Spleen (tissue), 11 donors: Measurements from ENCODE around the gene CDH13. TPM values are rescaled to one million over a fixed set of nuclear protein-coding genes. Genes with fewer than 3 reads are reported as not detected.

Source experiments
- DNase-seq: peaks from one replicate; pipeline ENCODE4 v3.0.0-alpha.2; 2020
- H3K27ac ChIP-seq, 8 donors: fragments of 200-600 bp; sonication (generic) in 7 of 8; 1 replicate in 4 of 8; 2 replicates in 4 of 8; pipeline versions ENCODE4 v1.5.0 to v1.8.0; 2016 to 2021; ENCODE audit warnings: inconsistent platforms in 4 of 8, mild to moderate bottlenecking in 4 of 8, moderate library complexity in 1 of 8
- H3K27me3 ChIP-seq, 7 donors: fragments of 200-600 bp; sonication (generic) in 6 of 7; replicated peaks in 1 of 7; 1 replicate in 4 of 7; 2 replicates in 3 of 7; pipeline versions ENCODE4 v1.5.0 to v1.8.0; 2016 to 2021; ENCODE audit warnings: inconsistent platforms in 3 of 7, mild to moderate bottlenecking in 1 of 7
- H3K36me3 ChIP-seq, 6 donors: fragments of 200-600 bp; sonication (generic) in 5 of 6; 1 replicate in 4 of 6; 2 replicates in 2 of 6; pipeline versions ENCODE4 v1.5.0 to v1.8.0; 2016 to 2021; ENCODE audit warnings: inconsistent platforms in 2 of 6
- H3K4me1 ChIP-seq, 6 donors: fragments of 200-600 bp; sonication (generic) in 5 of 6; 1 replicate in 3 of 6; 2 replicates in 3 of 6; pipeline versions ENCODE4 v1.5.0 to v1.8.0; 2016 to 2021; ENCODE audit warnings: inconsistent platforms in 3 of 6
- H3K4me3 ChIP-seq, 8 donors: fragments of 200-600 bp; sonication (generic) in 7 of 8; 1 replicate in 4 of 8; 2 replicates in 4 of 8; pipeline versions ENCODE4 v1.5.0 to v1.8.0; 2016 to 2021; ENCODE audit warnings: inconsistent platforms in 4 of 8, mild to moderate bottlenecking in 4 of 8, moderate library complexity in 2 of 8
- H3K9me3 ChIP-seq, 8 donors: fragments of 200-600 bp; sonication (generic) in 7 of 8; 1 replicate in 4 of 8; 2 replicates in 4 of 8; pipeline versions ENCODE4 v1.5.0 to v1.8.0; 2016 to 2021; ENCODE audit warnings: inconsistent platforms in 4 of 8
- CTCF ChIP-seq, 11 experiments: fragments of 200-600 bp in 7 of 11; fragments of 450-650 bp in 4 of 11; sonication (generic) in 4 of 11; IDR thresholded peaks in 8 of 11; conservative IDR thresholded peaks in 3 of 11; 1 replicate in 7 of 11; 2 replicates in 4 of 11; pipeline versions ENCODE4 v1.4.0 to v1.8.0; 2016 to 2021; ENCODE audit warnings: antibody characterized with exemption in 11 of 11, inconsistent platforms in 4 of 11, mild to moderate bottlenecking in 1 of 11
- POLR2A ChIP-seq, 3 donors: fragments of 450-650 bp; IDR thresholded peaks; one replicate each; pipeline ENCODE4 v1.5.1; 2017; ENCODE audit warnings: antibody characterized with exemption in 3 of 3, mild to moderate bottlenecking in 1 of 3
- POLR2AphosphoS5 ChIP-seq, 3 donors: sonication (generic); formaldehyde crosslinking; IDR thresholded peaks; one replicate each; pipeline ENCODE4 v1.5.1; 2017; ENCODE audit warnings: antibody characterized with exemption in 3 of 3
- WGBS, 5 donors: extraction: QIAGEN DNeasy Blood & Tissue Kit in 3 of 5; methylation state at CpG; one replicate each; pipeline versions ENCODE4 v1.1.5 to v1.1.7; 2013 to 2018; 5-methylcytosine and 5-hydroxymethylcytosine counted together
- intact Hi-C: fragments of 100-400 bp; cut with DNase I; formaldehyde crosslinking; loops from one replicate; pipeline ENCODE4 v1.15.0; 2023; ENCODE audit warnings: low total_unique reads
- polyA plus RNA-seq, 3 donors: library from polyadenylated mRNA; stranded (reverse); fragments of 200-250 nt; gene quantifications; one replicate each; pipeline ENCODE4 v1.2.1, GENCODE V29; 2013
- total RNA-seq, 7 donors: library from RNA; depleted of rRNA in 3 of 7; stranded (reverse); fragments of >200 nt in 3 of 7; fragmentation: NEBNext Ultra II Directional in 4 of 7; extraction: Animal tissue kit (Norgen Biotek cat#: 25700) in 4 of 7; gene quantifications; one replicate each; pipeline versions ENCODE4 v1.1.0 to v1.2.1, GENCODE V29; 2016 to 2021
- donor health status: healthy with polysubstance abuse.
- donor health status: DM: no; HTN: no; CAD: no; lungs with moderate emphysema.
- donor health status: DM: no; HTN: no; CAD: no.
- donor health status: Bipolar disorder and iron deficiency.
- donor health status: healthy.
- donor health status: DM: no; HTN: no; CAD: no.
- donor health status: DM: yes; HTN: yes; CAD: no.

CDH13 gene
- total and polyA plus RNA-seq, 10 donors = 0.13 to 4.6 (median 1.1) TPM

- no peak for DNase-seq
- H3K36me3 ChIP-seq = no peaks in the 10 kb centered on the region
- no peak for TF ChIP-seq POLR2AphosphoS5 (IDR thresholded peaks at IDR 0.05)
- no peak for TF ChIP-seq POLR2A (IDR thresholded peaks at IDR 0.05)
- no peak for TF ChIP-seq CTCF (IDR thresholded peaks at IDR 0.05 in 8 of 11, conservative IDR thresholded peaks at IDR 0.05 in 3 of 11)
- no peak overlapping the region for H3K27ac ChIP-seq
- H3K4me1 ChIP-seq = no peaks in the 10 kb centered on the region
- H3K27me3 ChIP-seq = no peaks in the 10 kb centered on the region
- intact Hi-C loops = no loop called here
- H3K4me3 ChIP-seq = no peak overlapping the region
- H3K9me3 ChIP-seq = no peaks in the 10 kb centered on the region
- 48 to 92% (median 64%) methylated on average over 3 of the region's 3 CpGs for WGBS, 5 donors
These were observed 431.6 kb downstream of the CDH13 start for GRCh38 chr16:83058376-83058775.

- no peak overlapping the region for H3K27ac ChIP-seq
- intact Hi-C loops = no loop called here
- no peak for DNase-seq
- no peaks in the 10 kb centered on the region for H3K36me3 ChIP-seq
- TF ChIP-seq CTCF (IDR thresholded peaks at IDR 0.05 in 8 of 11, conservative IDR thresholded peaks at IDR 0.05 in 3 of 11) (no peak), POLR2A (IDR thresholded peaks at IDR 0.05) (no peak), POLR2AphosphoS5 (IDR thresholded peaks at IDR 0.05) (no peak)
- H3K4me3 ChIP-seq = no peak overlapping the region
- 76 to 86% (median 81%) methylated on average over 5 of the region's 5 CpGs for WGBS, 5 donors
- H3K4me1 ChIP-seq = no peaks in the 10 kb centered on the region
- no peaks in the 10 kb centered on the region for H3K27me3 ChIP-seq
- H3K9me3 ChIP-seq = no peaks in the 10 kb centered on the region
These were observed 432.5 kb downstream of the CDH13 start for GRCh38 chr16:83059237-83059636.

- DNase-seq = no peak
- H3K9me3 ChIP-seq = peaks cover 0 to 20% (median 0%) of the 10 kb centered on the region in 8 donors
- H3K36me3 ChIP-seq = no peaks in the 10 kb centered on the region
- H3K27me3 ChIP-seq = no peaks in the 10 kb centered on the region
- intact Hi-C loops = no loop called here
- no peaks in the 10 kb centered on the region for H3K4me1 ChIP-seq
- WGBS, 5 donors = 63 to 94% (median 83%) methylated on average over 3 of the region's 3 CpGs
- no peak overlapping the region for H3K27ac ChIP-seq
- no peak overlapping the region for H3K4me3 ChIP-seq
- TF ChIP-seq POLR2AphosphoS5 (IDR thresholded peaks at IDR 0.05) (no peak), CTCF (IDR thresholded peaks at IDR 0.05 in 8 of 11, conservative IDR thresholded peaks at IDR 0.05 in 3 of 11) (no peak), POLR2A (IDR thresholded peaks at IDR 0.05) (no peak)
These were observed 439.2 kb downstream of the CDH13 start for GRCh38 chr16:83066011-83066410.

GRCh38 chr16:83066881-83067280 is 440.1 kb downstream of the CDH13 start:
- no peak for TF ChIP-seq POLR2A (IDR thresholded peaks at IDR 0.05)
- TF ChIP-seq CTCF (IDR thresholded peaks at IDR 0.05 in 8 of 11, conservative IDR thresholded peaks at IDR 0.05 in 3 of 11) = no peak
- peaks cover 0 to 20% (median 0%) of the 10 kb centered on the region in 8 donors for H3K9me3 ChIP-seq
- no peak overlapping the region for H3K4me3 ChIP-seq
- 35 to 89% (median 79%) methylated on average over 2 of the region's 2 CpGs for WGBS, 5 donors
- no peaks in the 10 kb centered on the region for H3K4me1 ChIP-seq
- intact Hi-C loops = no loop called here
- H3K27me3 ChIP-seq = no peaks in the 10 kb centered on the region
- DNase-seq = no peak
- H3K36me3 ChIP-seq = no peaks in the 10 kb centered on the region
- no peak overlapping the region for H3K27ac ChIP-seq
